BLaER1 (cell line): ENCODE measurements around the gene SEPTIN8.

Experiments used
- H3K27ac ChIP-seq: shearing (Covaris generic); formaldehyde crosslinking; 2 replicates; pipeline ENCODE4 v1.8.1; 2022
- H3K27me3 ChIP-seq: shearing (Covaris generic); formaldehyde crosslinking; 2 replicates; pipeline ENCODE4 v1.8.1; 2022
- H3K36me3 ChIP-seq: shearing (Covaris generic); formaldehyde crosslinking; 2 replicates; pipeline ENCODE4 v1.8.1; 2022
- H3K4me1 ChIP-seq: shearing (Covaris generic); formaldehyde crosslinking; 2 replicates; pipeline ENCODE4 v1.8.1; 2022
- H3K4me2 ChIP-seq: shearing (Covaris generic); formaldehyde crosslinking; 2 replicates; pipeline ENCODE4 v1.8.1; 2022
- H3K4me3 ChIP-seq: shearing (Covaris generic); formaldehyde crosslinking; 2 replicates; pipeline ENCODE4 v1.8.1; 2022
- H3K9ac ChIP-seq: shearing (Covaris generic); formaldehyde crosslinking; 2 replicates; pipeline ENCODE4 v1.8.1; 2022
- H3K9me3 ChIP-seq: shearing (Covaris generic); formaldehyde crosslinking; 2 replicates; pipeline ENCODE4 v1.8.1; 2022
- H4K20me1 ChIP-seq: shearing (Covaris generic); formaldehyde crosslinking; 2 replicates; pipeline ENCODE4 v1.8.1; 2022
- Cebpa-rat ChIP-seq: shearing (Covaris generic); IDR thresholded peaks from 2 replicates; pipeline ENCODE4 v1.8.1; 2022

The SEPTIN8 gene

GRCh38 chr5:132744659-132745058, 32.4 kb downstream of the SEPTIN8 start:
- no peaks in the 10 kb centered on the region for H3K4me1 ChIP-seq
- no peak overlapping the region for H3K4me2 ChIP-seq
- no peak overlapping the region for H3K27ac ChIP-seq
- TF ChIP-seq Cebpa-rat, result no peak
- peaks cover 33% of the 10 kb centered on the region for H3K27me3 ChIP-seq
- no peak overlapping the region for H3K9ac ChIP-seq
- H4K20me1 ChIP-seq, result no peaks in the 10 kb centered on the region
- H3K4me3 ChIP-seq, result no peak overlapping the region
- 0 out of 2 replicates have a peak, but pooled peaks cover 3% of the 10 kb centered on the region for H3K36me3 ChIP-seq
- peaks cover 21% of the 10 kb centered on the region for H3K9me3 ChIP-seq

GRCh38 chr5:132742626-132743025, 34.4 kb downstream of the SEPTIN8 start:
- peaks cover 14% of the 10 kb centered on the region for H3K9me3 ChIP-seq
- H3K36me3 ChIP-seq, result 0 out of 2 replicates have a peak, but pooled peaks cover 2% of the 10 kb centered on the region
- peaks cover 2% of the 10 kb centered on the region; the same call in 1 of the 2 replicates for H3K4me1 ChIP-seq
- H3K4me2 ChIP-seq, result no peak overlapping the region
- H3K9ac ChIP-seq, result no peak overlapping the region
- no peak for TF ChIP-seq Cebpa-rat
- H3K4me3 ChIP-seq, result no peak overlapping the region
- peaks cover 23% of the 10 kb centered on the region for H3K27me3 ChIP-seq
- no peaks in the 10 kb centered on the region for H4K20me1 ChIP-seq
- no peak overlapping the region for H3K27ac ChIP-seq

- Histone ChIP-seq H3K27me3 (peaks cover 18% of the 10 kb centered on the region), H4K20me1 (no peaks in the 10 kb centered on the region), H3K9me3 (peaks cover 9% of the 10 kb centered on the region), H3K4me3 (no peak overlapping the region), H3K4me2 (no peak overlapping the region), H3K9ac (no peak overlapping the region), H3K4me1 (peaks cover 4% of the 10 kb centered on the region; the same call in 1 of the 2 replicates), H3K27ac (no peak overlapping the region), H3K36me3 (no peaks in the 10 kb centered on the region)
- TF ChIP-seq Cebpa-rat, result no peak
Observed at GRCh38 chr5:132742158-132742557, 34.9 kb downstream of the SEPTIN8 start.

- Histone ChIP-seq H3K4me1 (peaks cover 16% of the 10 kb centered on the region), H3K36me3 (no peaks in the 10 kb centered on the region), H3K27me3 (no peaks in the 10 kb centered on the region), H3K27ac (no peak overlapping the region), H3K4me3 (no peak overlapping the region), H4K20me1 (peaks cover 16% of the 10 kb centered on the region), H3K9ac (no peak overlapping the region), H3K4me2 (no peak overlapping the region), H3K9me3 (peaks cover 6% of the 10 kb centered on the region)
- no peak for TF ChIP-seq Cebpa-rat
Observed at GRCh38 chr5:132739232-132739631, 37.8 kb downstream of the SEPTIN8 start.

GRCh38 chr5:132737982-132738681, 38.9 kb downstream of the SEPTIN8 start:
- Histone ChIP-seq H3K27me3 (no peaks in the 10 kb centered on the region), H3K4me2 (peak overlapping the region; percentile 91), H3K4me1 (peaks cover 16% of the 10 kb centered on the region), H3K4me3 (peak overlapping the region; percentile 80), H3K27ac (no peak overlapping the region), H3K9ac (no peak overlapping the region), H3K36me3 (0 out of 2 replicates have a peak, but pooled peaks cover 4% of the 10 kb centered on the region), H3K9me3 (peaks cover 6% of the 10 kb centered on the region), H4K20me1 (peaks cover 16% of the 10 kb centered on the region)
- no peak for TF ChIP-seq Cebpa-rat

GRCh38 chr5:132736853-132737833, 39.9 kb downstream of the SEPTIN8 start, which contains the start of gene KIF3A:
TSS of gene KIF3A (minus strand) at chr5:132737546. CDS start at chr5:132737419, 127 bp downstream.
- H3K27ac ChIP-seq, result peak within 1 kb of the TSS; percentile 7; the same call in 1 of the 2 replicates
- TF ChIP-seq Cebpa-rat, result no peak
- no peaks in the 10 kb centered on the region for H3K27me3 ChIP-seq
- peaks cover 16% of the 10 kb centered on the region for H3K4me1 ChIP-seq
- H3K9ac ChIP-seq, result peak within 1 kb of the TSS; percentile 65
- H3K9me3 ChIP-seq, result peaks cover under 1% of the 10 kb centered on the region; the same call in 1 of the 2 replicates
- 0 out of 2 replicates have a peak, but pooled peaks cover 4% of the 10 kb centered on the region for H3K36me3 ChIP-seq
- peak within 1 kb of the TSS; percentile 80 for H3K4me3 ChIP-seq
- peaks cover 16% of the 10 kb centered on the region for H4K20me1 ChIP-seq
- peak within 1 kb of the TSS; percentile 91 for H3K4me2 ChIP-seq

GRCh38 chr5:132734687-132735086, 42.4 kb downstream of the SEPTIN8 start:
- H3K4me3 ChIP-seq, result no peak overlapping the region
- H3K27ac ChIP-seq, result no peak overlapping the region
- H4K20me1 ChIP-seq, result peaks cover 16% of the 10 kb centered on the region
- no peak overlapping the region for H3K4me2 ChIP-seq
- no peak for TF ChIP-seq Cebpa-rat
- H3K36me3 ChIP-seq, result peaks cover 13% of the 10 kb centered on the region; the same call in 1 of the 2 replicates
- no peak overlapping the region for H3K9ac ChIP-seq
- H3K9me3 ChIP-seq, result no peaks in the 10 kb centered on the region
- H3K4me1 ChIP-seq, result peaks cover 16% of the 10 kb centered on the region
- no peaks in the 10 kb centered on the region for H3K27me3 ChIP-seq

- Histone ChIP-seq H3K4me1 (peaks cover 16% of the 10 kb centered on the region), H3K36me3 (peaks cover 13% of the 10 kb centered on the region; the same call in 1 of the 2 replicates), H3K9ac (no peak overlapping the region), H4K20me1 (peaks cover 16% of the 10 kb centered on the region), H3K9me3 (no peaks in the 10 kb centered on the region), H3K4me2 (no peak overlapping the region), H3K27ac (no peak overlapping the region), H3K27me3 (no peaks in the 10 kb centered on the region), H3K4me3 (no peak overlapping the region)
- TF ChIP-seq Cebpa-rat, result no peak
Observed at GRCh38 chr5:132733499-132734148, 43.4 kb downstream of the SEPTIN8 start.

GRCh38 chr5:132729896-132730295, 47.1 kb downstream of the SEPTIN8 start:
- TF ChIP-seq Cebpa-rat, result no peak
- H3K36me3 ChIP-seq, result peaks cover 17% of the 10 kb centered on the region; the same call in 1 of the 2 replicates
- H3K4me3 ChIP-seq, result no peak overlapping the region
- no peak overlapping the region for H3K4me2 ChIP-seq
- H3K9me3 ChIP-seq, result no peaks in the 10 kb centered on the region
- no peaks in the 10 kb centered on the region for H4K20me1 ChIP-seq
- H3K4me1 ChIP-seq, result no peaks in the 10 kb centered on the region
- H3K9ac ChIP-seq, result no peak overlapping the region
- H3K27me3 ChIP-seq, result no peaks in the 10 kb centered on the region
- H3K27ac ChIP-seq, result no peak overlapping the region
